Kidney (tissue), 14 donors: ENCODE results near the gene CEP89. TPM values are rescaled to one million over a fixed set of nuclear protein-coding genes. Genes with fewer than 3 reads are reported as not detected.
"Not testable (repeated sequence)": the region's sequence is repeated elsewhere in the genome, so short reads cannot be mapped to it uniquely, and the experiment has no call there.

Experiments
- DNase-seq, 5 donors: peaks; one replicate each; pipeline ENCODE4 v3.0.0-alpha.2; 2013 to 2020
- FAIRE-seq: peaks from 2 replicates; lab custom pipeline; 2012; peaks lifted over from hg19 to GRCh38; lab: Jason Lieb, UNC
- H3K27ac ChIP-seq, 2 donors: one replicate each; pipeline ENCODE4 v1.7.0; 2013; ENCODE audit warnings: low read depth in 2 of 2, low read length in 2 of 2, inconsistent platforms in 1 of 2
- H3K27me3 ChIP-seq: one replicate; pipeline ENCODE4 v1.7.1; 2013; ENCODE audit warnings: low read length, inconsistent platforms; ENCODE audit not compliant: control insufficient read depth, insufficient read depth
- H3K36me3 ChIP-seq, 3 donors: one replicate each; pipeline versions ENCODE4 v1.7.0 to v1.7.1; 2013; ENCODE audit warnings: low read length in 3 of 3, control low read depth in 1 of 3, inconsistent platforms in 1 of 3; ENCODE audit not compliant: insufficient read depth in 3 of 3, control insufficient read depth in 2 of 3
- H3K4me1 ChIP-seq, 3 donors: one replicate each; pipeline versions ENCODE4 v1.7.0 to v1.7.1; 2013; ENCODE audit warnings: low read length in 3 of 3, inconsistent platforms in 1 of 3, low read depth in 1 of 3; ENCODE audit not compliant: control insufficient read depth in 2 of 3, insufficient read depth in 2 of 3
- H3K4me3 ChIP-seq, 3 donors: one replicate each; pipeline versions ENCODE4 v1.7.0 to v1.8.1; 2013; ENCODE audit warnings: low read length in 3 of 3, control low read depth in 1 of 3, inconsistent platforms in 1 of 3
- H3K9ac ChIP-seq, 3 donors: one replicate each; pipeline versions ENCODE4 v1.7.0 to v1.7.1; 2013; ENCODE audit warnings: low read length in 3 of 3, control low read depth in 1 of 3, inconsistent platforms in 1 of 3
- H3K9me3 ChIP-seq, 3 donors: one replicate each; pipeline versions ENCODE4 v1.7.0 to v1.7.1; 2013; ENCODE audit warnings: low read length in 3 of 3, control low read depth in 1 of 3, inconsistent platforms in 1 of 3; ENCODE audit not compliant: control insufficient read depth in 2 of 3, insufficient read depth in 1 of 3
- intact Hi-C: fragments of 100-400 bp; cut with DNase I; formaldehyde crosslinking; loops from one replicate; pipeline ENCODE4 v1.11.1; 2022
- polyA plus RNA-seq: library from polyadenylated mRNA; stranded (reverse); fragments of 350-450 nt; fragmentation: Illumina TruSeq; extraction: RNeasy Lipid Tissue Mini Kit (QIAGEN cat#74804); gene quantifications from one replicate; pipeline ENCODE4 v1.2.3, GENCODE V29; 2014; ENCODE audit warnings: low read depth, low replicate concordance; ENCODE audit not compliant: insufficient read depth
- total RNA-seq: library from RNA; stranded (reverse); fragmentation: NEBNext Ultra II Directional; extraction: Animal tissue kit (Norgen Biotek cat#: 25700); gene quantifications from one replicate; pipeline ENCODE4 v1.2.1, GENCODE V29; 2021
- TF ChIP-seq, protein P1 (sequence below): IDR thresholded peaks from 3 replicates; pipeline ENCODE4 v1.5.1; 2012; ENCODE audit warnings: mild to moderate bottlenecking, moderate library complexity, borderline replicate concordance; ENCODE audit not compliant: insufficient read depth; ENCODE audit errors: extremely low read depth
- donor health status: control.
- donor health status: control.
- donor health status: control.
- donor health status: control.
- donor health status: control.
- donor health status: DM: yes; HTN: yes; CAD: no.
- donor health status: Normal renal cell carcinoma (clear cell type).

Gene CEP89
- total and polyA plus RNA-seq, 2 donors from 2014 or later, result 12.4 to 24.0 TPM

DNA sequence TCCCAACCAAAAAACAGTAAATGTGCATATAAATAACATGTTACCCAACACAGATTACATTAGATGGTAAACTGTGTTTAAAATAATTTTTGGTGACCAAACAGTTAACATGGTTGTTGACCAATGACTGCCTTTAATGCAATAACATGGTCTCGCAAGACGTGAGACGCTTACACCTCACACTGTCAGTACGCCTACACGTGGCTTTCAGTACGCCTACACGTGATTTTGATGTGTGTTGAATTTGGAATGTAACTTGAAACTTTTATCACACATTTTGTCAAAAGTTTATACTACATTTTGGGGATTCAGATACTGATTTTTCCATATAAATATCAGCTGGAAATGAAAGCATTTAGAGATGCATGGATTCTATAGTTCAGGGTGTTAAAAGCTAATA lies 134.2 kb downstream of the CEP89 start:
- Histone ChIP-seq H3K9ac (no peak overlapping the region), H3K4me3 (no peak overlapping the region), H3K27me3 (no peaks in the 10 kb centered on the region), H3K9me3 (no peaks in the 10 kb centered on the region), H3K27ac (no peak overlapping the region), H3K4me1 (no peaks in the 10 kb centered on the region), H3K36me3 (peaks cover 0 to 11% (median 7%) of the 10 kb centered on the region in 3 donors)
- intact Hi-C loops, result no loop called here
- DNase-seq, result no peak
- TF ChIP-seq, protein P1, sequence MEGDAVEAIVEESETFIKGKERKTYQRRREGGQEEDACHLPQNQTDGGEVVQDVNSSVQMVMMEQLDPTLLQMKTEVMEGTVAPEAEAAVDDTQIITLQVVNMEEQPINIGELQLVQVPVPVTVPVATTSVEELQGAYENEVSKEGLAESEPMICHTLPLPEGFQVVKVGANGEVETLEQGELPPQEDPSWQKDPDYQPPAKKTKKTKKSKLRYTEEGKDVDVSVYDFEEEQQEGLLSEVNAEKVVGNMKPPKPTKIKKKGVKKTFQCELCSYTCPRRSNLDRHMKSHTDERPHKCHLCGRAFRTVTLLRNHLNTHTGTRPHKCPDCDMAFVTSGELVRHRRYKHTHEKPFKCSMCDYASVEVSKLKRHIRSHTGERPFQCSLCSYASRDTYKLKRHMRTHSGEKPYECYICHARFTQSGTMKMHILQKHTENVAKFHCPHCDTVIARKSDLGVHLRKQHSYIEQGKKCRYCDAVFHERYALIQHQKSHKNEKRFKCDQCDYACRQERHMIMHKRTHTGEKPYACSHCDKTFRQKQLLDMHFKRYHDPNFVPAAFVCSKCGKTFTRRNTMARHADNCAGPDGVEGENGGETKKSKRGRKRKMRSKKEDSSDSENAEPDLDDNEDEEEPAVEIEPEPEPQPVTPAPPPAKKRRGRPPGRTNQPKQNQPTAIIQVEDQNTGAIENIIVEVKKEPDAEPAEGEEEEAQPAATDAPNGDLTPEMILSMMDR, result no peak
- FAIRE-seq, result no peak

DNA sequence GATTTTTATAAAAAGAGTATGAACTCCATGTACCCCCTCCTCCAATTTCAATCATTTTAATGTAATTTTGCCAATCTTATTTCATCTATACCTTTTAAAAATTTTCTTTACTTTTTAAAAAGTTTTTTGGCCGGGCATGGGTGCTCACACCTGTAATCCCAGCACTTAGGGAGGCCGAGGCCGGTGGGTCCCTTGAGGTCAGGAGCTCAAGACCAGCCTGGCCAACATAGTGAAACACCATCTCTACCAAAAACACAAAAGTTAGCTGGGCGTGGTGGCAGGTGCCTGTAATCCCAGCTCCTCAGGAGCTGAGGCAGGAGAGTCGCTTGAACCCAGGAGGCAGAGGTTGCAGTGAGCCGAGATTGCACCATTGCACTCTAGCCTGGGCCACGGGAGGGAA lies 138.4 kb downstream of the CEP89 start:
- FAIRE-seq, H3K27ac ChIP-seq, H3K9ac ChIP-seq, H3K9me3 ChIP-seq, intact Hi-C loops, H3K4me1 ChIP-seq, H3K4me3 ChIP-seq, DNase-seq, H3K27me3 ChIP-seq: not testable (repeated sequence)
- peaks cover 0 to 15% (median 0%) of the 10 kb centered on the region in 3 donors for H3K36me3 ChIP-seq

DNA sequence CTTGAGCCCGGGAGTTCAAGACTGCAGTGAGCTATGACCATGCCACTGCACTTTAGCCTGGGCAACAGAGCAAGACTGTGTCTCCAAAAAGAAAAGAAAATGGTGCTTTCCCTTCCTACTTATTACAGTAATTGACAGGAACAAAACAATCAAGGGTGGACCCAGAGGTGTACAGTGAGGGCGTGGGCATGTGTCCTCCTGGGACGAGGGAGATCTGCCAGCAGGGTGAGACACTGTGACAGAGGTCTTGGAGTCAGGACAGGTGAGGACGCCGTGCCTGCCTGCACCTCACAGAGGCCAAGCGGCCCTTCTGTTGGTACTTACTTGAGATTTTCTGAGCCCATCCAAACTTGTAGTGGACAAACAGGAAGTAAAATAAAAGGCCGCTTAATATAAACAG lies 138.9 kb downstream of the CEP89 start:
- intact Hi-C loops, H3K4me3 ChIP-seq, DNase-seq, H3K27me3 ChIP-seq, H3K9ac ChIP-seq, H3K27ac ChIP-seq, H3K9me3 ChIP-seq, H3K4me1 ChIP-seq, FAIRE-seq: not testable (repeated sequence)
- H3K36me3 ChIP-seq, result peaks cover 0 to 15% (median 0%) of the 10 kb centered on the region in 3 donors

DNA sequence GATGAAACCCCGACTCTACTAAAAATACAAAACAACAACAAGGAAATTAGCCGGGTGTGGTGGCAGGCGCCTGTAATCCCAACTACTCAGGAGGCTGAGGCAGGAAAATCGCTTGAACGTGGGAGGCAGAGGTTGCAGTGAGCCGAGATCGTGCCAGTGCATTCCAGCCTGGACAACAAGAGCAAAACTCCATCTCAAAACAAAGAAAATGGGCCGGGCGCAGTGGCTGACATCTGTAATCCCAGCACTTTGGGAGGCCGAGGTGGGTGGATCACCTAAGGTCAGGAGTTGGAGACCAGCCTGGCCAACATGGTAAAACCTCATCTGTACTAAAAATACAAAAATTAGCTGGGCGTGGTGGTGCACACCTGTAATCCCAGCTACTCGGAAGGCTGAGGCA lies 139.7 kb downstream of the CEP89 start:
- intact Hi-C loops, H3K9ac ChIP-seq, H3K9me3 ChIP-seq, FAIRE-seq, H3K4me1 ChIP-seq, H3K27me3 ChIP-seq, H3K27ac ChIP-seq, H3K4me3 ChIP-seq, DNase-seq: not testable (repeated sequence)
- peaks cover 0 to 15% (median 0%) of the 10 kb centered on the region in 3 donors for H3K36me3 ChIP-seq

DNA sequence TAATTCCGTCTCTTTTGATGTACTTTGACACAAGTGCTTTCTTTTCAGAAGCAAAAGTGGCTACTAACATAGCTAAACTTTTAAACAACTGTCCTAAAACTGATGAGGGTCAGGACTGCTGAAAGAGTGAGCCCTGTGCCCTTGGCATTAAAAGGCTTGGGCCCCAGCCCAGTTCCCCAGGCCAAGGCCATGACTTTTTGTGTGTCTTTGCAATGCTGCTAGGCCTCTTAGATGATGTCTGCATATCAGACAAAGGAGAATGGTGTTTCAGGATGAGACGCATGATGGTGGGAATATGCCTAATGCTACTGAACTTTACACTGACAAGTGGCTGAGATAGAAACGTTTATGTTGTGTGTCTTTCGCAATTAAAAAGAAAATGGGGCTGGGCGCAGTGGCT lies 140.1 kb downstream of the CEP89 start:
- no peak overlapping the region for H3K4me3 ChIP-seq
- no peaks in the 10 kb centered on the region for H3K4me1 ChIP-seq
- H3K27ac ChIP-seq, result no peak overlapping the region
- no peaks in the 10 kb centered on the region for H3K27me3 ChIP-seq
- DNase-seq (no peak), FAIRE-seq (no peak)
- no peaks in the 10 kb centered on the region for H3K9me3 ChIP-seq
- intact Hi-C loops, result no loop called here
- H3K9ac ChIP-seq, result no peak overlapping the region
- H3K36me3 ChIP-seq, result peaks cover 0 to 15% (median 0%) of the 10 kb centered on the region in 3 donors
- TF ChIP-seq, protein P1, result no peak
